ENCODE measurements around the gene BRI3. TPM values are rescaled to one million over a fixed set of nuclear protein-coding genes. Genes with fewer than 3 reads are reported as not detected.

BRI3 gene
- total and polyA plus RNA-seq, 9 of the 15 experiments (the other 6 are each of a cell fraction or from before 2014, with no cell fraction given), result 4.3 to 57.4 (median 18.6) TPM

- Histone ChIP-seq H3K79me2 (ENCODE audit: control insufficient read depth, insufficient read depth, low read length) (no peaks in the 10 kb centered on the region), H3K36me3 (ENCODE audit: control insufficient read depth, insufficient read depth, low read length) (no peaks in the 10 kb centered on the region), H3K4me1 (replicated peaks in 1 of 2; ENCODE audit: control insufficient read depth in 2 of 2, insufficient read depth in 2 of 2, low read length in 2 of 2) (peaks cover 0 to 3% of the 10 kb centered on the region in 2 experiments; a peak in 1 of 5 replicates), H2AFZ (ENCODE audit: low read depth, low read length) (no peak overlapping the region), H3K9me1 (ENCODE audit: control insufficient read depth, insufficient read depth, low read length) (no peaks in the 10 kb centered on the region), H4K20me1 (replicated peaks; ENCODE audit: control insufficient read depth, insufficient read depth, low read length) (0 out of 2 replicates have a peak, but pooled peaks cover 7% of the 10 kb centered on the region), H3K4me2 (ENCODE audit: insufficient read depth, low read length) (no peak overlapping the region), H3K4me3 (no peak overlapping the region), H3K9ac (ENCODE audit: insufficient read depth in 1 of 2, low read depth in 2 of 2, low read length in 2 of 2) (no peak overlapping the region), H3K9me3 (replicated peaks; ENCODE audit: control insufficient read depth, insufficient read depth, low read depth, low read length) (no peaks in the 10 kb centered on the region), H3K27me3 (ENCODE audit: control insufficient read depth in 2 of 2, insufficient read depth in 2 of 2, low read length in 2 of 2) (peaks cover 13 to 27% of the 10 kb centered on the region in 2 experiments), H3K27ac (ENCODE audit: extremely low read depth, low read depth, low read length) (no peak overlapping the region)
- no TSS peak for BruUV-seq (replicated peaks)
- POLR2A ChIA-PET, result interaction anchor here (1.0 kb wide), 1 partner anchor 13 kb away, joined by 3 read pairs; no protein-coding TSS in a partner anchor
- intact Hi-C loops (cut with micrococcal nuclease) (no loop called here), in situ Hi-C loops (cut with MboI) (no loop called here)
- no peak for FAIRE-seq
- peak; percentile 49; the same call in 1 of the 3 replicates for ATAC-seq
- TF ChIP-seq MEIS2 (IDR thresholded peaks at IDR 0.05; ENCODE audit: partially characterized antibody) (no peak), OTX1 (CRISPR knock-in tag; IDR thresholded peaks at IDR 0.05) (no peak), MAFK (IDR thresholded peaks at IDR 0.05; ENCODE audit: low read length) (no peak), SRSF1 (IDR thresholded peaks at IDR 0.05; ENCODE audit: low read depth, low read length) (no peak), HLTF (IDR thresholded peaks at IDR 0.05) (no peak), E2F3 (CRISPR knock-in tag; IDR thresholded peaks at IDR 0.05) (no peak), KDM1A (IDR thresholded peaks at IDR 0.05) (no peak), STAG1 (CRISPR knock-in tag; IDR thresholded peaks at IDR 0.05; ENCODE audit: borderline replicate concordance) (no peak), FIP1L1 (IDR thresholded peaks at IDR 0.05; ENCODE audit: low read depth, low read length, poor library complexity, severe bottlenecking) (no peak), FOXA3 (CRISPR knock-in tag; conservative IDR thresholded peaks at IDR 0.05 in 1 of 2, IDR thresholded peaks at IDR 0.05 in 1 of 2) (no peak), HMGN3 (IDR thresholded peaks at IDR 0.05; ENCODE audit: borderline replicate concordance, extremely low read depth, insufficient read length, low read depth, low read length) (no peak), RHOXF2B (CRISPR knock-in tag; conservative IDR thresholded peaks at IDR 0.05) (no peak), ZNF184 (CRISPR knock-in tag; IDR thresholded peaks at IDR 0.05) (no peak), ZKSCAN1 (IDR thresholded peaks at IDR 0.05; ENCODE audit: low read depth, low read length) (no peak), TBL1XR1 (IDR thresholded peaks at IDR 0.05; ENCODE audit: low read length in 2 of 2) (no peak), E2F4 (CRISPR knock-in tag; IDR thresholded peaks at IDR 0.05; ENCODE audit: low read depth) (no peak), PTTG1 (tag; IDR thresholded peaks at IDR 0.05; ENCODE audit: low read depth) (no peak), NR3C1 (CRISPR knock-in tag; IDR thresholded peaks at IDR 0.05) (no peak)
- DNase-seq (ENCODE audit: extremely low read depth in 1 of 4, low spot score in 3 of 4), result no peak
- CTCF ChIA-PET (ENCODE audit: low intra/inter-chr PET ratio), result no interaction called here
- WGBS (ENCODE audit: insufficient coverage, low coverage, missing lambda C conversion rate), result 50% methylated on average over 24 of the region's 24 CpGs
Measured at GRCh38 chr7:98322331-98323270, 41.1 kb downstream of the BRI3 start.
